T-helper 1 cell treated with Interleukin-12 subunit alpha and Interleukin-12 subunit beta and Interleukin-4 antibody, amounts not matched to agents 30 μg/mL and 1 μg/mL, for 36 hours (primary cell): ENCODE data around the gene ARHGEF33.

Experiments used
- H3K27ac Mint-ChIP-seq: one replicate; pipeline ENCODE4 v1.8.0; 2021; ENCODE audit warnings: mild to moderate bottlenecking, mixed read lengths
- H3K27me3 Mint-ChIP-seq: one replicate; pipeline ENCODE4 v1.8.0; 2021; ENCODE audit warnings: low read depth, mixed read lengths
- H3K36me3 Mint-ChIP-seq: one replicate; pipeline ENCODE4 v1.8.0; 2021; ENCODE audit warnings: low read depth, mixed read lengths
- H3K4me1 Mint-ChIP-seq: one replicate; pipeline ENCODE4 v1.8.0; 2021; ENCODE audit warnings: low read depth, mixed read lengths
- H3K4me3 Mint-ChIP-seq: one replicate; pipeline ENCODE4 v1.8.0; 2021; ENCODE audit warnings: mild to moderate bottlenecking, moderate library complexity, mixed read lengths
- H3K9me3 Mint-ChIP-seq: one replicate; pipeline ENCODE4 v1.8.0; 2021; ENCODE audit warnings: mixed read lengths

Gene ARHGEF33

GRCh38 chr2:38889045-38889444 lies 630 bp upstream of the ARHGEF33 start:
- Mint-ChIP-seq H3K27ac (no peak overlapping the region), H3K4me1 (no peaks in the 10 kb centered on the region), H3K36me3 (no peaks in the 10 kb centered on the region), H3K27me3 (peaks cover 20% of the 10 kb centered on the region), H3K9me3 (no peaks in the 10 kb centered on the region), H3K4me3 (no peak overlapping the region)

GRCh38 chr2:38892819-38893218 lies 3.1 kb downstream of the ARHGEF33 start:
- H3K9me3 Mint-ChIP-seq, result no peaks in the 10 kb centered on the region
- H3K4me3 Mint-ChIP-seq, result no peak overlapping the region
- H3K27ac Mint-ChIP-seq, result no peak overlapping the region
- no peaks in the 10 kb centered on the region for H3K36me3 Mint-ChIP-seq
- no peaks in the 10 kb centered on the region for H3K4me1 Mint-ChIP-seq
- peaks cover 30% of the 10 kb centered on the region for H3K27me3 Mint-ChIP-seq

- H3K4me1 Mint-ChIP-seq, result no peaks in the 10 kb centered on the region
- no peak overlapping the region for H3K4me3 Mint-ChIP-seq
- H3K27me3 Mint-ChIP-seq, result peaks cover 15% of the 10 kb centered on the region
- no peak overlapping the region for H3K27ac Mint-ChIP-seq
- no peaks in the 10 kb centered on the region for H3K9me3 Mint-ChIP-seq
- no peaks in the 10 kb centered on the region for H3K36me3 Mint-ChIP-seq
These were observed 8.6 kb downstream of the ARHGEF33 start for GRCh38 chr2:38898256-38898655.

GRCh38 chr2:38900726-38901125 lies 11.1 kb downstream of the ARHGEF33 start:
- Mint-ChIP-seq H3K27me3 (peaks cover 15% of the 10 kb centered on the region), H3K4me3 (no peak overlapping the region), H3K9me3 (no peaks in the 10 kb centered on the region), H3K27ac (no peak overlapping the region), H3K4me1 (no peaks in the 10 kb centered on the region), H3K36me3 (no peaks in the 10 kb centered on the region)

GRCh38 chr2:38905251-38905650 lies 15.6 kb downstream of the ARHGEF33 start:
- H3K9me3 Mint-ChIP-seq, result no peaks in the 10 kb centered on the region
- no peak overlapping the region for H3K27ac Mint-ChIP-seq
- peaks cover 11% of the 10 kb centered on the region for H3K4me1 Mint-ChIP-seq
- peaks cover 2% of the 10 kb centered on the region for H3K27me3 Mint-ChIP-seq
- H3K4me3 Mint-ChIP-seq, result no peak overlapping the region
- no peaks in the 10 kb centered on the region for H3K36me3 Mint-ChIP-seq

DNA sequence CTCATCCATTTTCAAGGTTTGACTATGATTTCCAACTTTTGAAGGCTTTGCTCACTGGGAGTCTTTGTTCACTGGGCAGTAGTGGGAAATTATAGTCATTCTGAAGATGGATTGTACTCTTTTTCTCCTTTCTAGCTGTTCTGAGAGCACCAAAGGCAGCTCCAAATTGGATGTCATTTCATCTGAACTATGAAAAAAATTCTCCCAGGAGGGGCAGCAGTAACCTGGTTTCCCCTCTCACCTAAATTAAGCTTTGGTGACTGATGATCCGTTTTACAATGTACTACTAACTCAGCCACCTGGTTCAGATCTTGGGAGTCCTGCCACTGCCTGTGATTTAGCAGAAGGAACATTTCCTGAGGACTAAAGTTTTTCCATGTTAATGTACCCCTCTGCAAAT lies 17.6 kb downstream of the ARHGEF33 start:
- no peaks in the 10 kb centered on the region for H3K9me3 Mint-ChIP-seq
- no peak overlapping the region for H3K4me3 Mint-ChIP-seq
- H3K36me3 Mint-ChIP-seq, result no peaks in the 10 kb centered on the region
- peaks cover 11% of the 10 kb centered on the region for H3K4me1 Mint-ChIP-seq
- H3K27me3 Mint-ChIP-seq, result no peaks in the 10 kb centered on the region
- no peak overlapping the region for H3K27ac Mint-ChIP-seq

- no peak overlapping the region for H3K27ac Mint-ChIP-seq
- H3K9me3 Mint-ChIP-seq, result no peaks in the 10 kb centered on the region
- H3K27me3 Mint-ChIP-seq, result no peaks in the 10 kb centered on the region
- no peaks in the 10 kb centered on the region for H3K36me3 Mint-ChIP-seq
- H3K4me1 Mint-ChIP-seq, result peaks cover 11% of the 10 kb centered on the region
- no peak overlapping the region for H3K4me3 Mint-ChIP-seq
These were observed 18.3 kb downstream of the ARHGEF33 start for GRCh38 chr2:38907743-38908562.

DNA sequence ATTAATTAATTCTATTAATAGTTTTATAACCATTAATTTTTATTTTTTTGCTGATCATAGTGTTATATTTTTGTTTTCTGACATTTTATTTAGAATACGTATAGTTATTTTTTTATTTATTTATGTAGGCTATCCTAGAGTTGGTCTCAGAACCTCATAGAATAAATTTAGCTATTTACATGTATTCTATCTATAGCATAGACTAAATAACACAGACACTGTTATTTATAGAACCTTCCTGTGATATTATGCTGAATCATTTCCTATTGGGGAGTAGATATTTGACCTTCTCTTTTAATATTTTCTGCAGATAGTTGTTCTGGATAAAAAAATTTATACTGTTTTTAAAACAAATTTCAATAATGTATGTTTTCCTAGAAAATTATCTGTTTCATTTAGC lies 20.2 kb downstream of the ARHGEF33 start:
- Mint-ChIP-seq H3K9me3 (no peaks in the 10 kb centered on the region), H3K4me3 (no peak overlapping the region), H3K27me3 (no peaks in the 10 kb centered on the region)

DNA sequence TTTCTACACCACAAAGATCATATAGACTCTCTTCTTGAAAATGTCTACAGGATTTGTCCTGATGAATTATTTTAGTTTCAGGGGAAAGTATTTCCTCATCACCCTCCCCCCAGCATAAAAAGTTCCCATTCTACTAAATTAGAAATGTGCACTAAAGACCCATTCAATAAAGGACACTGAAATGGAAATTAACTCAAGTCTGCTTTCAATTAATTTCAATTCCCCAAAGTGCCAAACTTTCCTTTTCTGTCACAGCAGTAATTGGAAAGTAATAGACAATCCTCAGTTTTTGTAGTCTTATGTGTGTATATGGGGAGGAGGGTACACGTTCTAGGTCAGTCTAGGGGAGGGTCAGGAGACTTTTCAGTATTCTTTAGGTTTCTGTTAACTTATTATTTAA lies 21.5 kb downstream of the ARHGEF33 start:
- H3K4me3 Mint-ChIP-seq, result no peak overlapping the region
- H3K36me3 Mint-ChIP-seq, result no peaks in the 10 kb centered on the region
- H3K27ac Mint-ChIP-seq, result no peak overlapping the region
- H3K27me3 Mint-ChIP-seq, result peaks cover 3% of the 10 kb centered on the region
- peaks cover 11% of the 10 kb centered on the region for H3K4me1 Mint-ChIP-seq
- H3K9me3 Mint-ChIP-seq, result no peaks in the 10 kb centered on the region

More for the DNA sequence above, 20.2 kb downstream of the ARHGEF33 start:
- Mint-ChIP-seq H3K4me1 (peaks cover 11% of the 10 kb centered on the region), H3K27ac (no peak overlapping the region), H3K36me3 (no peaks in the 10 kb centered on the region)

GRCh38 chr2:38912619-38913018 lies 22.9 kb downstream of the ARHGEF33 start:
- Mint-ChIP-seq H3K36me3 (no peaks in the 10 kb centered on the region), H3K9me3 (no peaks in the 10 kb centered on the region), H3K4me1 (peaks cover 10% of the 10 kb centered on the region), H3K27me3 (peaks cover 4% of the 10 kb centered on the region), H3K27ac (no peak overlapping the region), H3K4me3 (no peak overlapping the region)

GRCh38 chr2:38922389-38922788 lies 32.7 kb downstream of the ARHGEF33 start:
- peaks cover 30% of the 10 kb centered on the region for H3K27me3 Mint-ChIP-seq
- no peak overlapping the region for H3K27ac Mint-ChIP-seq
- no peaks in the 10 kb centered on the region for H3K4me1 Mint-ChIP-seq
- H3K36me3 Mint-ChIP-seq, result no peaks in the 10 kb centered on the region
- no peak overlapping the region for H3K4me3 Mint-ChIP-seq
- H3K9me3 Mint-ChIP-seq, result no peaks in the 10 kb centered on the region

DNA sequence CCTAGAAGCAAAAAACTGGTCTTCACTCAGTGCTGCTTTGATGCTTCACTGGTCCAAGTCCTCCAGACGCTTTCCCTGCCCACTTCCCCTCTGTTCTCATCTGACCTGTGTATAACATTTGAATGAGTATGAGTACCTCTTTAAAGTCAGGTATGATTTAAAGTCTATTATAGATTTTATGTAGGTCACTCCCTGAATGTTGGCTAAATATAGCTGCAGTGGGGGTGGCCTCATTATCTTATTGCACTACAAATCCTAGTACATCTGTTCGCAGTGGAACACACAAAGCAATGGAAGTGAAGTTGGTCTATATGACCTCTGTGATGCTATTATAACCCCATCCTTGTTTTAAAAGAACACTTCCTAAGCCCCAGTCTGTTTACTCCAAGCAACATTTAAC lies 33.2 kb downstream of the ARHGEF33 start:
- Mint-ChIP-seq H3K36me3 (no peaks in the 10 kb centered on the region), H3K27ac (no peak overlapping the region), H3K4me1 (no peaks in the 10 kb centered on the region), H3K4me3 (no peak overlapping the region), H3K27me3 (peaks cover 30% of the 10 kb centered on the region), H3K9me3 (no peaks in the 10 kb centered on the region)

- Mint-ChIP-seq H3K4me1 (no peaks in the 10 kb centered on the region), H3K9me3 (no peaks in the 10 kb centered on the region), H3K27ac (no peak overlapping the region), H3K36me3 (no peaks in the 10 kb centered on the region), H3K27me3 (peaks cover 33% of the 10 kb centered on the region), H3K4me3 (no peak overlapping the region)
These were observed 36.3 kb downstream of the ARHGEF33 start for GRCh38 chr2:38925982-38926381.

- no peak overlapping the region for H3K27ac Mint-ChIP-seq
- peaks cover 21% of the 10 kb centered on the region for H3K27me3 Mint-ChIP-seq
- H3K4me3 Mint-ChIP-seq, result no peak overlapping the region
- no peaks in the 10 kb centered on the region for H3K4me1 Mint-ChIP-seq
- H3K36me3 Mint-ChIP-seq, result no peaks in the 10 kb centered on the region
- no peaks in the 10 kb centered on the region for H3K9me3 Mint-ChIP-seq
These were observed 40.9 kb downstream of the ARHGEF33 start for GRCh38 chr2:38930600-38930999.

DNA sequence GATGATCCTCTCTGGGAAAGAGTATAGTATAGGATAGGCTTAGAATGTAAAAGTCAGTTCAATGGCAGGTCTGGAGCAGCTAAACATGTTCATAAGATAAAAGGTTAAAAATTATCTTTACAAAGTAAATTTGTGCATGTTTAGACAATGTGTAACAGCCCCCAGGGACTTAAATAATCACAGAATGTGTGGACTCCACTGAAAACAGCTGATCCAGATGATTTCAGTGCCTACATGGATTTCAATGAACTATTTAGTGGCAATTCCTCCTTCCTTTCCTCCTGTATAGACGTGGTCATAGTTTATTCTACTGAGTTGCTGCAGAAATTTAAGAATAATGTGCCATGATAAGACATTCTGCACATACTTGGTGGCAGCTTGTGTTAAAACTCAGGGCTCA lies 42.9 kb downstream of the ARHGEF33 start:
- H3K4me3 Mint-ChIP-seq, result no peak overlapping the region
- no peaks in the 10 kb centered on the region for H3K9me3 Mint-ChIP-seq
- no peak overlapping the region for H3K27ac Mint-ChIP-seq
- no peaks in the 10 kb centered on the region for H3K36me3 Mint-ChIP-seq
- peaks cover 15% of the 10 kb centered on the region for H3K27me3 Mint-ChIP-seq
- no peaks in the 10 kb centered on the region for H3K4me1 Mint-ChIP-seq
